ENCODE data around the gene ANTXR2.
"Not testable (repeated sequence)": the region's sequence is repeated elsewhere in the genome, so short reads cannot be mapped to it uniquely, and the experiment has no call there.

The ANTXR2 gene

DNA sequence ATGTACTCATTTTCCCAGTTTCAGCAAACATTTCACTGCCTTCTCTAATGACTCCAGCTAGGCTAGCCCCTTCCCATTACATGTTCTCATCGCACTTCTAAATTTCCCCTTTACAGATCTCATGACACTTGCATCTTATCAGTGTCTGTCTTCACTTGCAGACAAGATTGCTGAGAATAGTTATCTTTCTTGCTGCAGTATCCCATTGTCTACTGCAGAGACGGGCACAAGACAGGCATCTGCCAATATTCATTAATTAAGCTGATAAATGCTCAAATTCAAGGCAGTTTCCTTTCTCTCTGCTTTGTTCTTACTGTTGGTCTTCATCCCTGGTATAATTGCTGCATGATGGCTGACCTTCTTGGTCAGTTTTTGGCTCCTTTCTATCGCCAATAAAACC lies 175.9 kb downstream of the ANTXR2 start:
- TF ChIP-seq, protein P1, sequence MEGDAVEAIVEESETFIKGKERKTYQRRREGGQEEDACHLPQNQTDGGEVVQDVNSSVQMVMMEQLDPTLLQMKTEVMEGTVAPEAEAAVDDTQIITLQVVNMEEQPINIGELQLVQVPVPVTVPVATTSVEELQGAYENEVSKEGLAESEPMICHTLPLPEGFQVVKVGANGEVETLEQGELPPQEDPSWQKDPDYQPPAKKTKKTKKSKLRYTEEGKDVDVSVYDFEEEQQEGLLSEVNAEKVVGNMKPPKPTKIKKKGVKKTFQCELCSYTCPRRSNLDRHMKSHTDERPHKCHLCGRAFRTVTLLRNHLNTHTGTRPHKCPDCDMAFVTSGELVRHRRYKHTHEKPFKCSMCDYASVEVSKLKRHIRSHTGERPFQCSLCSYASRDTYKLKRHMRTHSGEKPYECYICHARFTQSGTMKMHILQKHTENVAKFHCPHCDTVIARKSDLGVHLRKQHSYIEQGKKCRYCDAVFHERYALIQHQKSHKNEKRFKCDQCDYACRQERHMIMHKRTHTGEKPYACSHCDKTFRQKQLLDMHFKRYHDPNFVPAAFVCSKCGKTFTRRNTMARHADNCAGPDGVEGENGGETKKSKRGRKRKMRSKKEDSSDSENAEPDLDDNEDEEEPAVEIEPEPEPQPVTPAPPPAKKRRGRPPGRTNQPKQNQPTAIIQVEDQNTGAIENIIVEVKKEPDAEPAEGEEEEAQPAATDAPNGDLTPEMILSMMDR (IDR thresholded peaks at IDR 0.05) = no peak
- no peak for TF ChIP-seq ZFX (IDR thresholded peaks at IDR 0.05; ENCODE audit: borderline replicate concordance)
- no peak overlapping the region for H3K27ac ChIP-seq

DNA sequence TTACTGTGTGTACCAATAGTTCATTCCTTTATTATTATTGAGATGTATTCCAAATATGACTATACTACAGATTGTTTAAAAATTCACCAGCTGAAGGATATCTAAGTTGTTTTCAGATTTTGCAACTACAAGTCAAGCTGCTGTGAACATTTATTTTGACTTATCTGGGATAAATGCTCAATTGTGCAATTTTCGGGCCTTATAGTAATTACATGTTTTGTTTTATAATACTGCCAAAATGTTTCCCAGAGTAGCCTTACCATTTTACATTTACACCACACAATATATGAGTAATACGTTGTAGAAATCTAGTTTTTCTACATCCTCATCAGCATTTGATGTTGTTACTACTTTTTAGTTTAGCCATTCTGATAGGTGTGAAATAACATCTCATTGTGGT lies 179.6 kb downstream of the ANTXR2 start:
- TF ChIP-seq, protein P1 (IDR thresholded peaks at IDR 0.05) = no peak
- TF ChIP-seq ZFX (IDR thresholded peaks at IDR 0.05; ENCODE audit: borderline replicate concordance) = no peak
- H3K27ac ChIP-seq = no peak overlapping the region

DNA sequence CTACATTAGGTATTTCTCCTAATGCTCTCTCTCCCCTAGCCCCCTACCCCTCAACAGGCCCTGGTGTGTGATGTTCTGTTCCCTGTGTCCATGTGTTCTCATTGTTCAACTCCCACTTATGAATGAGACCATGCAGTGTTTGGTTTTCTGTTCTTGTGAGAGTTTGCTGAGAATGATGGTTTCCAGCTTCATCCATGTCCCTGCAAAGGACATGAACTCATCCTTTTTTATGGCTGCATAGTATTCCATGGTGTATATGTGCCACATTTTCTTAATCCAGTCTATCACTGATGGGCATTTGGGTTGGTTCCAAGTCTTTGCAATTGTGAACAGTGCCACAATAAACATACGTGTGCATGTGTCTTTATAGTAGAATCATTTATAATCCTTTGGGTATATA lies 184.0 kb downstream of the ANTXR2 start:
- H3K27ac ChIP-seq = not testable (repeated sequence)

DNA sequence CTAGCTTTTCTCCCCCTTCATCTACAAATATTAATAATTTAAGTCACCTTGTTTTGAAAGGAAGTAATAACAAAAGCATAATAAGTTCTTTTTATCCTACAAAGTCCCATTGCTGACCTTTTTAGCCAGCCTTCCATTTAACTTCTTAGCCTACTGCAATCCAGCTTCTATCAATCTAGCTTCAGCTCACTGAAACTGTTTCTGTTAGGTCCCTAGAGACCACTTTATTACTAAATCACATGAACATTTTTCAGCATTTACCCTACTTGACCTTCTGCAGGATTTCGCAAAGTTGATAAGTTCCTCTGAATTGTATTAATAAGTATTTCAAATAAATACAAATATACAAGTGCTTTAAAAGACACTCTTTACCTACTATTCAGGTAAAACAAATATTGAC lies 186.5 kb downstream of the ANTXR2 start:
- TF ChIP-seq ZFX (IDR thresholded peaks at IDR 0.05; ENCODE audit: borderline replicate concordance) = no peak
- TF ChIP-seq, protein P1 (IDR thresholded peaks at IDR 0.05) = no peak
- no peak overlapping the region for H3K27ac ChIP-seq

DNA sequence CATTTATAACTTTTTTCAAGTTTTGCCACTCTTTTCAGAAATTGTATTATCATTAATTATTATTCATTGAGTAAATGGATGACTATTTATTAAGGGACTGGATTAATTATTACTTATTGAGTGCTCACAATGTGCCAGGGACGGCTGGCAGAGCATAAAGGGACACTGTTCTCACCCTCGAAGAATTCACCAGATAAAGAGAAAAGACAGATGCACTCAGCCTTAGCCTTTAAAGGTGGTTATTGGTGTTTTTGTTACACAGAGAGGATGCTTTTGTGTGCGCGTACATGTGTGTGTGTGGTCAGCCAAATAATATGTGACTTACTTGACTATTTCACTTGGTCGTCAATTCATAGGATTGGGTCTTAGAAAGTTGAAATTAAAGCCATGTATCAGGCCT lies 187.0 kb downstream of the ANTXR2 start:
- TF ChIP-seq, protein P1 (IDR thresholded peaks at IDR 0.05) = no peak
- TF ChIP-seq ZFX (IDR thresholded peaks at IDR 0.05; ENCODE audit: borderline replicate concordance) = no peak

DNA sequence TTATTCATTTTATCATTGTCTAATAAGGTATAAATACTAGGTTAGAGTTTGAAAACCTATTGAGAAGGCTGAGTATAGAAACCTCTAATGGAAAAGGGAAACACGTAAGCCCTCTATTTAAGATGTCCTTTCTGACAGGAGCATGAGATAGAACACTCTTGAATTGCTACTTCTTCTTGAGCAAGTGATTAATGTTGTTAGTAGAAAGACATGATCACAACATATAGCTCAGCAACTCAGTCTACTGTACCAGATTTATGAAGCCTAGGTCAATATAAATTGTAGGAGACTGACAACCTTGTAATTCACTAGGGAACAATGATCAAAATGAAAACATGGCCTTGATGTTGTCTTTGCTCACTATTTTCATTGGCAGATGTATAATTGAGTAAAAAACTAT lies 189.7 kb downstream of the ANTXR2 start:
- H3K27ac ChIP-seq = no peak overlapping the region
- no peak for TF ChIP-seq ZFX (IDR thresholded peaks at IDR 0.05; ENCODE audit: borderline replicate concordance)
- TF ChIP-seq, protein P1 (IDR thresholded peaks at IDR 0.05) = no peak

More for the DNA sequence above, 187.0 kb downstream of the ANTXR2 start:
- H3K27ac ChIP-seq = no peak overlapping the region

DNA sequence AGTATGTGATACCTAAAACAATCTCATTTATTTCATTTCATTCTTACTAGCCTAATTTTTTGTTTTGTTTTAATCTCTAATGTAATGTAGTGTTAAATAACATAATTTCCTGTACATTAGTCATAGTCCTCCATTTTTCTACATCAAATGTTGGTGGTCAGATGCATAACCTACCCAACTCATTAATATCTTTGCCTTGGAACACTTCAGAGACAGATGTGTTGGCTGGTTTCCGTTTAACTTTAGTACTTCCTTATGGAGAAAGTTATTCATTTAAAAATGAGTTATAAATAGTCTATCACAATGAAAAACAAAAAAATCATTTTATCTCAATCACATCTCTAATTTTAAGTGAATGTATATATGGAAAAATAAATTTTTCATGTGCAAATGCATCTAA lies 190.2 kb downstream of the ANTXR2 start:
- TF ChIP-seq, protein P1 (IDR thresholded peaks at IDR 0.05) = no peak
- TF ChIP-seq ZFX (IDR thresholded peaks at IDR 0.05; ENCODE audit: borderline replicate concordance) = no peak
- no peak overlapping the region for H3K27ac ChIP-seq

DNA sequence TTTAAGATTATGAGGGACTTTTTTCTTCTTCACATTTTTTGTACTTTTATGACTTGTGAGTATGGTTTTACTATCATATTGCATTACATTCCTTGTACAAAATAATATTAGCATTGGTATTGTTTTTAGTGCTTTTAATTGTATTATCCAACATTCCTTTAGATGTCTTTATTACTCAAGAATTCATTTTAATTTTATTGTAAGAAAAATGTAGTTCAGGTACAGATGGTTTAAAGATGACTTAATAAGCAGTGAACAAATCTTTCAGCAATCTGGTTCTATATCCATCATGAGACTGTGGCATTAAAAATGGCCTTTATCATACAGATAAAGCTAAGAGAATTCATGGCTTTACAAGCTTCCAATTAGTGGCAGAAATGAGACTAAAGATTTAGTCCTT lies 191.6 kb downstream of the ANTXR2 start:
- TF ChIP-seq, protein P1 (IDR thresholded peaks at IDR 0.05) = no peak
- TF ChIP-seq ZFX (IDR thresholded peaks at IDR 0.05; ENCODE audit: borderline replicate concordance) = no peak

More for the DNA sequence above, 191.6 kb downstream of the ANTXR2 start:
- H3K27ac ChIP-seq = no peak overlapping the region

All from 22Rv1 (cell line).